H9 (cell line): ENCODE measurements around the gene CCR8. TPM values are rescaled to one million over a fixed set of nuclear protein-coding genes. Genes with fewer than 3 reads are reported as not detected.

Experiments
- DNase-seq: peaks from one replicate; pipeline ENCODE4 v3.0.0-alpha.2; 2017
- H2AFZ ChIP-seq: one replicate; pipeline ENCODE4 v1.6.1; 2013; ENCODE audit warnings: mild to moderate bottlenecking, low read length, control low read depth, moderate library complexity
- H2AK5ac ChIP-seq: 2 replicates; pipeline ENCODE4 v1.6.1; 2013; ENCODE audit warnings: low read length, control low read depth, mixed read lengths; ENCODE audit not compliant: insufficient read length
- H2BK120ac ChIP-seq: one replicate; pipeline ENCODE4 v1.6.1; 2013; ENCODE audit warnings: low read depth, mild to moderate bottlenecking, low read length, control low read depth, inconsistent platforms; ENCODE audit not compliant: poor library complexity, severe bottlenecking
- H2BK12ac ChIP-seq: 2 replicates; pipeline ENCODE4 v1.6.1; 2013; ENCODE audit warnings: low read length, control low read depth, mixed read lengths, low read depth; ENCODE audit not compliant: insufficient read length
- H2BK15ac ChIP-seq: 2 replicates; pipeline ENCODE4 v1.6.1; 2013; ENCODE audit warnings: low read depth, low read length, control low read depth
- H2BK20ac ChIP-seq: one replicate; pipeline ENCODE4 v1.6.1; 2013; ENCODE audit warnings: low read depth, mild to moderate bottlenecking, low read length, control low read depth, inconsistent platforms; ENCODE audit not compliant: poor library complexity, severe bottlenecking
- H2BK5ac ChIP-seq: 2 replicates; pipeline ENCODE4 v1.6.1; 2013; ENCODE audit warnings: low read length, control low read depth, mixed read lengths; ENCODE audit not compliant: insufficient read length
- H3K14ac ChIP-seq: 2 replicates; pipeline ENCODE4 v1.6.1; 2013; ENCODE audit warnings: low read length, control low read depth; ENCODE audit not compliant: insufficient read depth
- H3K18ac ChIP-seq: 2 replicates; pipeline ENCODE4 v1.6.1; 2013; ENCODE audit warnings: low read depth, mild to moderate bottlenecking, mixed read lengths, low read length, control low read depth; ENCODE audit not compliant: insufficient read length
- H3K23ac ChIP-seq: 2 replicates; pipeline ENCODE4 v1.6.1; 2013; ENCODE audit warnings: low read length, control low read depth, mixed read lengths, low read depth; ENCODE audit not compliant: insufficient read length
- H3K23me2 ChIP-seq: 2 replicates; pipeline ENCODE4 v1.6.1; 2013; ENCODE audit warnings: low read depth, mild to moderate bottlenecking, mixed read lengths, low read length, control low read depth; ENCODE audit not compliant: insufficient read length, poor library complexity, severe bottlenecking
- H3K27ac ChIP-seq: 2 replicates; pipeline ENCODE4 v1.5.1; 2013; ENCODE audit warnings: low read length, control low read depth, mixed read lengths, low read depth; ENCODE audit not compliant: insufficient read length
- H3K27me3 ChIP-seq: 2 replicates; pipeline ENCODE4 v1.6.1; 2013; ENCODE audit warnings: low read length, control low read depth, inconsistent platforms; ENCODE audit not compliant: insufficient read depth
- H3K4ac ChIP-seq: 2 replicates; pipeline ENCODE4 v1.6.1; 2013; ENCODE audit warnings: low read depth, mild to moderate bottlenecking, control low read depth, inconsistent platforms, low read length, moderate library complexity
- H3K4me1 ChIP-seq: 2 replicates; pipeline ENCODE4 v1.6.1; 2013; ENCODE audit warnings: low read length, control low read depth, inconsistent platforms; ENCODE audit not compliant: insufficient read depth
- H3K4me2 ChIP-seq: 2 replicates; pipeline ENCODE4 v1.6.1; 2013; ENCODE audit warnings: low read length, control low read depth, mixed read lengths; ENCODE audit not compliant: insufficient read length, insufficient read depth
- H3K56ac ChIP-seq: 2 replicates; pipeline ENCODE4 v1.6.1; 2013; ENCODE audit warnings: low read depth, mild to moderate bottlenecking, mixed read lengths, low read length, control low read depth; ENCODE audit not compliant: insufficient read length
- H3K79me1 ChIP-seq: 2 replicates; pipeline ENCODE4 v1.6.1; 2013; ENCODE audit warnings: low read depth, mild to moderate bottlenecking, moderate library complexity, low read length, control low read depth, inconsistent platforms; ENCODE audit not compliant: insufficient read depth, poor library complexity, severe bottlenecking
- H3K79me2 ChIP-seq: 2 replicates; pipeline ENCODE4 v1.6.1; 2013; ENCODE audit warnings: low read length, control low read depth, inconsistent platforms; ENCODE audit not compliant: insufficient read depth
- H3K9ac ChIP-seq: 2 replicates; pipeline ENCODE4 v1.6.1; 2013; ENCODE audit warnings: low read length, control low read depth, mixed read lengths; ENCODE audit not compliant: insufficient read length; ENCODE audit errors: extremely low read depth
- H3K9me3 ChIP-seq: one replicate; pipeline ENCODE4 v1.6.1; 2013; ENCODE audit warnings: low read depth, low read length, inconsistent platforms; ENCODE audit not compliant: control insufficient read depth
- H3T11ph ChIP-seq: one replicate; pipeline ENCODE4 v1.6.1; 2013; ENCODE audit warnings: mild to moderate bottlenecking, low read length, control low read depth, inconsistent platforms
- H4K20me1 ChIP-seq: one replicate; pipeline ENCODE4 v1.6.1; 2013; ENCODE audit not compliant: control insufficient read depth, insufficient read length, insufficient read depth
- H4K5ac ChIP-seq: 2 replicates; pipeline ENCODE4 v1.6.1; 2013; ENCODE audit warnings: low read depth, mild to moderate bottlenecking, mixed read lengths, low read length, control low read depth; ENCODE audit not compliant: insufficient read length
- H4K8ac ChIP-seq: replicated peaks from 2 replicates; pipeline ENCODE4 v1.6.1; 2013; ENCODE audit warnings: low read length, control low read depth, mixed read lengths, low read depth; ENCODE audit not compliant: insufficient read length
- H4K91ac ChIP-seq: 2 replicates; pipeline ENCODE4 v1.6.1; 2013; ENCODE audit warnings: low read depth, mild to moderate bottlenecking, moderate library complexity, mixed read lengths, low read length, control low read depth; ENCODE audit not compliant: insufficient read length
- H3K27ac Mint-ChIP-seq, 3 experiments: 2 replicates in 2 of 3; 3 replicates in 1 of 3; pipeline ENCODE4 v1.8.0; 2020 to 2021; ENCODE audit warnings: mixed read lengths in 3 of 3, mild to moderate bottlenecking in 1 of 3, moderate library complexity in 1 of 3
- H3K27me3 Mint-ChIP-seq: 2 replicates; pipeline ENCODE4 v1.8.0; 2021; ENCODE audit warnings: low read depth, mild to moderate bottlenecking, moderate library complexity, mixed read lengths
- H3K36me3 Mint-ChIP-seq, 3 experiments: 2 replicates in 2 of 3; 3 replicates in 1 of 3; pipeline ENCODE4 v1.8.0; 2020 to 2021; ENCODE audit warnings: low read depth in 3 of 3, mixed read lengths in 3 of 3; ENCODE audit not compliant: insufficient read depth in 1 of 3
- H3K4me1 Mint-ChIP-seq, 2 experiments: 2 replicates each; pipeline ENCODE4 v1.8.0; 2020; ENCODE audit warnings: mixed read lengths in 2 of 2
- H3K4me3 Mint-ChIP-seq, 2 experiments: 2 replicates in 1 of 2; 3 replicates in 1 of 2; pipeline ENCODE4 v1.8.0; 2020 to 2021; ENCODE audit warnings: mild to moderate bottlenecking in 2 of 2, mixed read lengths in 2 of 2, moderate library complexity in 1 of 2
- H3K9me3 Mint-ChIP-seq, 2 experiments: 2 replicates in 1 of 2; 3 replicates in 1 of 2; pipeline ENCODE4 v1.8.0; 2020; ENCODE audit warnings: mild to moderate bottlenecking in 2 of 2, mixed read lengths in 2 of 2, moderate library complexity in 1 of 2
- WGBS: extraction: QIAGEN DNeasy Blood & Tissue Kit; methylation state at CpG from one replicate; pipeline ENCODE4 v1.1.7; 2013; ENCODE audit warnings: missing lambda C conversion rate, low lambda C conversion rate, mixed read lengths; ENCODE audit not compliant: insufficient read length; ENCODE audit errors: extremely low coverage; 5-methylcytosine and 5-hydroxymethylcytosine counted together
- total RNA-seq: library from RNA; stranded (reverse); gene quantifications from 2 replicates; pipeline ENCODE4 v1.2.1, GENCODE V29; 2021
- TF ChIP-seq, protein P1 (sequence below): fragments of 200-600 bp; sonication (generic); conservative IDR thresholded peaks from 3 replicates; pipeline ENCODE4 v1.8.0; 2021; ENCODE audit warnings: antibody characterized with exemption, mild to moderate bottlenecking

Gene CCR8
- total RNA-seq, 1 experiment from 2014 or later = 0.31 TPM

DNA sequence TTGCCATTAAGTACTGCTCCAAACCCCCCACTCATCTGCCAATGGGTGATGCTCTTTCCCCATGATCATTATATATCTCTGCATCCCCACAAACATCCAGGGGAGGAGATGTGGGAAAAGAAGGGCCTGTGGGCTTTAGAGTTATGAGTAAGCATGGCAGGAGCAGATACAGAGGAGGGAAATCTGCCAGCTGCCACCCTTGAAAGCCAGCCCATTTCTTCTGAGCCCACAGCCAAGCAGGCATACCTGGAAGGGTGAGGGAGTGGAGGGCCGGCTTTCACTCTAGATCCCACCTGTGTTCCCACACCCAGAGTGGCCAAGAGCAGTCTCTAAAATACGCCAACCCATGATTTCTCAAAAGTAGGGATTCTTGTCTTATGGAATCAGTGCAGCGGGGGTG lies 51.9 kb downstream of the CCR8 start:
- TF ChIP-seq, protein P1, sequence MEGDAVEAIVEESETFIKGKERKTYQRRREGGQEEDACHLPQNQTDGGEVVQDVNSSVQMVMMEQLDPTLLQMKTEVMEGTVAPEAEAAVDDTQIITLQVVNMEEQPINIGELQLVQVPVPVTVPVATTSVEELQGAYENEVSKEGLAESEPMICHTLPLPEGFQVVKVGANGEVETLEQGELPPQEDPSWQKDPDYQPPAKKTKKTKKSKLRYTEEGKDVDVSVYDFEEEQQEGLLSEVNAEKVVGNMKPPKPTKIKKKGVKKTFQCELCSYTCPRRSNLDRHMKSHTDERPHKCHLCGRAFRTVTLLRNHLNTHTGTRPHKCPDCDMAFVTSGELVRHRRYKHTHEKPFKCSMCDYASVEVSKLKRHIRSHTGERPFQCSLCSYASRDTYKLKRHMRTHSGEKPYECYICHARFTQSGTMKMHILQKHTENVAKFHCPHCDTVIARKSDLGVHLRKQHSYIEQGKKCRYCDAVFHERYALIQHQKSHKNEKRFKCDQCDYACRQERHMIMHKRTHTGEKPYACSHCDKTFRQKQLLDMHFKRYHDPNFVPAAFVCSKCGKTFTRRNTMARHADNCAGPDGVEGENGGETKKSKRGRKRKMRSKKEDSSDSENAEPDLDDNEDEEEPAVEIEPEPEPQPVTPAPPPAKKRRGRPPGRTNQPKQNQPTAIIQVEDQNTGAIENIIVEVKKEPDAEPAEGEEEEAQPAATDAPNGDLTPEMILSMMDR = no peak
- H3K4me1 ChIP-seq = peaks cover 8% of the 10 kb centered on the region
- H4K91ac ChIP-seq = no peak overlapping the region
- H3K9ac ChIP-seq = no peak overlapping the region
- no peak overlapping the region for H3K23ac ChIP-seq
- no peak overlapping the region for H3K4me3 Mint-ChIP-seq
- H2BK20ac ChIP-seq = no peak overlapping the region
- H3K27ac ChIP-seq = no peak overlapping the region
- peaks cover 14% of the 10 kb centered on the region; the same call in 1 of the 2 replicates for H3K79me2 ChIP-seq
- WGBS = no CpG with 5 or more reads among the region's 3 CpGs
- peaks cover 3% of the 10 kb centered on the region for H3K79me1 ChIP-seq
- H3K9me3 Mint-ChIP-seq = no peaks in the 10 kb centered on the region
- peaks cover 2% of the 10 kb centered on the region; the same call in 1 of the 2 replicates for H3K27me3 Mint-ChIP-seq
- no peak overlapping the region for H2BK5ac ChIP-seq
- no peaks in the 10 kb centered on the region for H3K9me3 ChIP-seq
- H4K20me1 ChIP-seq = no peaks in the 10 kb centered on the region
- no peaks in the 10 kb centered on the region for H3K27me3 ChIP-seq
- no peak overlapping the region for H3K56ac ChIP-seq
- no peak overlapping the region for H3K4me2 ChIP-seq
- no peak overlapping the region for H3K4ac ChIP-seq
- DNase-seq = no peak
- peaks cover 34 to 40% of the 10 kb centered on the region in 2 experiments for H3K4me1 Mint-ChIP-seq
- no peak overlapping the region for H2AFZ ChIP-seq
- peaks cover 2% of the 10 kb centered on the region for H3K23me2 ChIP-seq
- no peak overlapping the region for H3K18ac ChIP-seq
- no peak overlapping the region for H4K8ac ChIP-seq
- no peak overlapping the region for H2BK15ac ChIP-seq
- no peak overlapping the region for H2BK12ac ChIP-seq
- 0 out of 7 replicates have a peak overlapping the region, but pooled peaks of 1 of the 3 experiments have one; percentile 7 for H3K27ac Mint-ChIP-seq
- H2AK5ac ChIP-seq = no peak overlapping the region
- H3T11ph ChIP-seq = no peak overlapping the region
- H3K14ac ChIP-seq = no peak overlapping the region
- H3K36me3 Mint-ChIP-seq = peaks cover 0 to 10% (median under 1%) of the 10 kb centered on the region in 3 experiments; a peak in 3 of 7 replicates
- H4K5ac ChIP-seq = no peak overlapping the region
- no peak overlapping the region for H2BK120ac ChIP-seq

Other genes starting within 250 kb of the CCR8 start
- 36.1 and 37.4 TPM in 2 replicates for gene GORASP1, start 222.1 kb upstream of the CCR8 start, total RNA-seq
- gene TTC21A, start 222.0 kb upstream of the CCR8 start, total RNA-seq = 1.7 and 2.3 TPM in 2 replicates
- gene CSRNP1, start 176.1 kb upstream of the CCR8 start, total RNA-seq = 8.2 and 8.5 TPM in 2 replicates
- not detected in 2 replicates for gene XIRP1, start 137.1 kb upstream of the CCR8 start, total RNA-seq
- gene CX3CR1, start 49.7 kb upstream of the CCR8 start, total RNA-seq = 0.09 TPM in 1 of 2 replicates, not detected in the other
- 47.9 and 48.2 TPM in 2 replicates for gene SLC25A38, start 53.7 kb downstream of the CCR8 start, total RNA-seq
- 2,077 and 2,145 TPM in 2 replicates for gene RPSA, start 77.0 kb downstream of the CCR8 start, total RNA-seq
- gene MOBP, start 138.0 kb downstream of the CCR8 start, total RNA-seq = 0.13 TPM in 1 of 2 replicates, not detected in the other